ENCODE data around the gene KIAA1328.
"Not testable (repeated sequence)": the region's sequence is repeated elsewhere in the genome, so short reads cannot be mapped to it uniquely, and the experiment has no call there.

Gene KIAA1328

DNA sequence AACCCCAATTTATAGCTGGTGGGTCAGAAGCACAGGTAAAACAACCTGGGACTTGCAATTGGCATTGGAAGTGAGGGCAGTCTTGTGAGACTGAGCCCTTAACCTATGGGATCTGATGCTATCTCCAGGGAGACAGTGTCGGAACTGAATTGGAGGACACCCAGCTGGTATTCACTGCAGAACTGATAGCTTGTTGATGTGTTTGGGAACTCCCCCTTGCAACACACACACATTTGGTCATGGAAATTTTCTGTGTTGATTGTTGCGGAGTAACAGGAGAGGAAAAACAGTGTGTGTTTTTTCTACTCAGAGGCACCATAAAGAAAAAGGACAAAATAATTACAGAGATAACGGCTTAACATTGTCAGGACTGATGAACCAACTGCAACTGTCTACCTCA lies 16.2 kb upstream of the KIAA1328 start:
- no peak overlapping the region for H3K4me3 ChIP-seq (ENCODE audit: low read depth, low read length)

DNA sequence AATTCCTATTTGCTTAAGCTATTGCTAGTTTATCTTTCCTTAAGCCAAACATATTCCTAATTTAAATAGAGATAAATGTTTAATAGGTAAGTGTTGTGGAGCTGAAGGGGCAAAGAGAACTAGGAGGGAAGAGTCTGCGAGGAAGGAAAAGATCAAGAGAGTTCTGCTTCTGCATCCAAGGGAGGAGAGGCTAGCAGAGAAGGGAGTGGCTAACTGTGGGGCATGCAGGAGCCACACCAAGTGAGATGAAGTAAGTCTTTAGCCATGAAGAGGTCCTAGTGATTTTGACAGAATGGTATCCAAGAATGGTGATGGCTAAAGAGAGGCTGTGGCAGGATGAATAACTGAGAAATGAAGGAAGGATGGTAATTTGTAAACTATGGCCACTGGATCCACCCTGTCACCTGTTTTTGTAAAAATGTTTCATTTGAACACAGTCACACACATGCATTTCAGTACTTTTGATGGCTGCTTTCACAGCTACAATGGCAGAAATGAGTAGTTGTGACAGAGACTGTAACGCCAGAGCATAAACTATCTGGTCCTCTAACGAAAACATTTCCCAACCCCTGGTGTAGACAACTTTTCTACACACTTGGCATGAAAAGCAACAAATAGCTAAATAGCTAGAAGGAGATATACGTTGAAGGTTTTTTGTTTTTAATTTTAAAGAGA lies 15.7 kb upstream of the KIAA1328 start:
- TF ChIP-seq, protein P1, sequence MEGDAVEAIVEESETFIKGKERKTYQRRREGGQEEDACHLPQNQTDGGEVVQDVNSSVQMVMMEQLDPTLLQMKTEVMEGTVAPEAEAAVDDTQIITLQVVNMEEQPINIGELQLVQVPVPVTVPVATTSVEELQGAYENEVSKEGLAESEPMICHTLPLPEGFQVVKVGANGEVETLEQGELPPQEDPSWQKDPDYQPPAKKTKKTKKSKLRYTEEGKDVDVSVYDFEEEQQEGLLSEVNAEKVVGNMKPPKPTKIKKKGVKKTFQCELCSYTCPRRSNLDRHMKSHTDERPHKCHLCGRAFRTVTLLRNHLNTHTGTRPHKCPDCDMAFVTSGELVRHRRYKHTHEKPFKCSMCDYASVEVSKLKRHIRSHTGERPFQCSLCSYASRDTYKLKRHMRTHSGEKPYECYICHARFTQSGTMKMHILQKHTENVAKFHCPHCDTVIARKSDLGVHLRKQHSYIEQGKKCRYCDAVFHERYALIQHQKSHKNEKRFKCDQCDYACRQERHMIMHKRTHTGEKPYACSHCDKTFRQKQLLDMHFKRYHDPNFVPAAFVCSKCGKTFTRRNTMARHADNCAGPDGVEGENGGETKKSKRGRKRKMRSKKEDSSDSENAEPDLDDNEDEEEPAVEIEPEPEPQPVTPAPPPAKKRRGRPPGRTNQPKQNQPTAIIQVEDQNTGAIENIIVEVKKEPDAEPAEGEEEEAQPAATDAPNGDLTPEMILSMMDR (IDR thresholded peaks at IDR 0.05; ENCODE audit: borderline replicate concordance, insufficient read depth, low read depth, low read length): no peak
- H3K4me3 ChIP-seq (ENCODE audit: low read depth, low read length): no peak overlapping the region

More for the DNA sequence above, 16.2 kb upstream of the KIAA1328 start:
- TF ChIP-seq, protein P1 (IDR thresholded peaks at IDR 0.05; ENCODE audit: borderline replicate concordance, insufficient read depth, low read depth, low read length): no peak

DNA sequence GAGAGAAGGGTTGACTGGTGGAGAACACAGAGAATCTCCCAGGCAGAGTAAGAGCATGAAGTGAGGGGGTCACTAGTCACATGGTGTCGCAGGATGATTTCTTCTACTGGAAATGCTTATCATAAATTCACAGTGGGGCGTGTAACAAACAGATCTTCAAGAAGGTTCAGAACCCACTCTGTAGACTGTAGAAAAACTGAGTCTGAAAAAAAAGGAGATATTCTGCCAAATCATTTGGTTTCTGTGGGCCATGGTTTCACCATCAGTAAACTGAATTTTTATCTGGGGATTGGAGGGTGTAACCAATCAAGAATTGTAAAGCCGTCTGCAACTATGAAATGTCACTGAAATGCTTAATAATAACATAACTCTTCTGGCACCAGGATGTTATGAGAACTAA lies 15.1 kb upstream of the KIAA1328 start:
- no peak overlapping the region for H3K4me3 ChIP-seq (ENCODE audit: low read depth, low read length)
- TF ChIP-seq, protein P1 (IDR thresholded peaks at IDR 0.05; ENCODE audit: borderline replicate concordance, insufficient read depth, low read depth, low read length): no peak

DNA sequence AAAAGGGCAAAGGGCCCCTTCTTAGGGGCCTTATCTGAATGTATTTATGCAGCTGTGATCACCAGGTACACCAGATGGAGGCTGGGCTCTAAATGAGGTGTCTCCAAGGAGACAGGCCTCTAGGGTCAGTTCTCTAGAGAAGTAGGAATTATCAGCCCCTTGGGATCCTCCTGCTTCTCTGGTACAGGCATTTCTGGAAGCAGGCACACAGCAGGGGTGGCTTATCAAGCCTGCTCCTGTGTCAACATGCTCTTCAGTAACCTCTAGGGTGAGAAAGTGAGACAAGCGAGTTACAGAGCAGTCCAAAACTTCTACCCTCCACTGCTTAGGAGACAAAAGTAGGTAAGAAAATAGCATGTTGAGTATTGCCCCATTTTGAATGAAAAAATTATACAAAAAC lies 13.9 kb upstream of the KIAA1328 start:
- no peak overlapping the region for H3K4me3 ChIP-seq (ENCODE audit: low read depth, low read length)
- TF ChIP-seq, protein P1 (IDR thresholded peaks at IDR 0.05; ENCODE audit: borderline replicate concordance, insufficient read depth, low read depth, low read length): no peak

DNA sequence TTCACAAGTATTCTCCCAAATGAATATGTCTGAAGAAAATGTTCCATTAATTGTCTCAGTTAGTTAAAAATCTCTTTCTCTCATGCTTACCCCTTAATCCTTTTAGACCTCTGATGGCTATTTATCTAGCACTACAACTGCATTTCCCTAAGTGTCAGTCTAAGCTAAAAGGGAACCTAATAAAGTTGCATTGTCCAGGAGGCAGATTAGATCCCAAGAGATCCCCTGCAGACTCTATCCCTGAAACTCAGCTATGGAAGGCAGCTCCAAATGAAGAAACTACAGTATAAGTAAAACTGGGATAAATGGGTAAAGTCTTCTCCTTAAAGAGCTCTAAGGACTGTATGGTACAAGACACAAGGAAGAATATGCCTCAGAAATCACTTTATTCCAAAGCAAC lies 12.8 kb upstream of the KIAA1328 start:
- not testable (repeated sequence) for H3K4me3 ChIP-seq (ENCODE audit: low read depth, low read length)

DNA sequence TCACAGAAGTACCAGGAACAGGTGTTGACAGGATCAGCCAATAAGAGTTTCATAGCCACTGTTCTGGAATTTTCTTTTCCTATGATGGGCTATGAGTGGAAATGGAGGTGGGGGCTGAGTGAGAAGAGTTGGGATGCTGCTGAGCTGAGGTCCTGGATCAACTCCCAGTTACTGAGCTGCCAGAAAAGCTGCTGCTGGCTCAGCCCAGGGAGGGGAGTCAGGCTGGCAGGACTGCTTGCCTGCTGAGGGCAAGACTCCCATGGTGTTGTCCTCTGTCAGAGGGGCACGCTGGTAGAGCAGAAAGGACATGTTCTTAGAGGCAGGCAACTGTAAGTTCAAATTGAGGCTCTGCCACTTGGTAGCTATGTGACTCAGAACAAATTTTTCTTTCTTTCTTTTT lies 11.9 kb upstream of the KIAA1328 start:
- no peak overlapping the region for H3K4me3 ChIP-seq (ENCODE audit: low read depth, low read length)
- TF ChIP-seq, protein P1 (IDR thresholded peaks at IDR 0.05; ENCODE audit: borderline replicate concordance, insufficient read depth, low read depth, low read length): no peak

DNA sequence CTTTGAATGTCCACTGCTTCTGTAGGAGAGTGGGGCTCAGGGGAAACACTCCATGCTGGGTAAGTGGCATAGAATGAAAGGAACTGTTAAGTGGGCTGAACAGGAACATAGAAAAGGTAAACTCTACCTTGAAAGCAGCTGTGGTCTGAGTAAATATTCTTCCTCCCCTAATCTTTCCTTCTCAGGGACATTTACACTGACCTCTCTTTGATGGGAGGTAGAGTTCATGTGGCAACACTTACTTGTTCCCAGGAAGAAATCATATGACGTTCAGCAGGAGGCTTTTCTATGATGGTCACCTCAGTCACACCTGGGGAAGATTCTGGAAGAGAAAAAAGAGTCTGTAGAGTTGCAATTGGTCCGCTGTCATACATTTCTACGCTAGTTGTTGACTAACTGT lies 10.3 kb upstream of the KIAA1328 start:
- TF ChIP-seq, protein P1 (IDR thresholded peaks at IDR 0.05; ENCODE audit: borderline replicate concordance, insufficient read depth, low read depth, low read length): no peak
- H3K4me3 ChIP-seq (ENCODE audit: low read depth, low read length): no peak overlapping the region

All from GM12875 (cell line).